PC-9 (cell line): ENCODE measurements around the gene WDHD1. TPM values are rescaled to one million over a fixed set of nuclear protein-coding genes. Genes with fewer than 3 reads are reported as not detected.

Experiments used
- BruUV-seq: library from RNA; stranded (reverse); fragments of 400-500 nt; replicated peaks from 2 replicates; lab custom pipeline; 2021; lab: Mats Ljungman, UMichigan
- CTCF ChIA-PET: fragments of 300-600 bp; sonication (Branson Sonifier 250); formaldehyde crosslinking; loops from one replicate; lab custom pipeline; 2022; ENCODE audit warnings: antibody characterized with exemption; lab: Charles Lee
- POLR2A ChIA-PET: fragments of 300-600 bp; sonication (Branson Sonifier 250); formaldehyde crosslinking; loops from one replicate; lab custom pipeline; 2022; ENCODE audit warnings: antibody characterized with exemption; ENCODE audit not compliant: unreplicated experiment; lab: Charles Lee
- DNase-seq, 2 experiments: peaks; one replicate each; pipeline versions ENCODE4 v3.0.0 to v3.0.0-alpha.2; 2015 to 2022; ENCODE audit warnings: mixed read lengths in 1 of 2
- H2AFZ ChIP-seq: fragments of 200-600 bp; sonication (generic); 2 replicates; pipeline ENCODE4 v1.8.1; 2017; ENCODE audit warnings: antibody characterized with exemption
- H3F3A ChIP-seq: fragments of 200-600 bp; sonication (generic); 2 replicates; pipeline ENCODE4 v1.8.1; 2017; ENCODE audit warnings: antibody characterized with exemption, mild to moderate bottlenecking, low read depth; ENCODE audit not compliant: insufficient read depth
- H3K27ac ChIP-seq: fragments of 200-600 bp; sonication (generic); 2 replicates; pipeline ENCODE4 v1.6.1; 2016; ENCODE audit warnings: mixed run types
- H3K27me3 ChIP-seq: fragments of 200-600 bp; sonication (generic); 2 replicates; pipeline ENCODE4 v1.6.1; 2016; ENCODE audit warnings: low read depth, mixed run types; ENCODE audit not compliant: insufficient read depth
- H3K36me3 ChIP-seq: fragments of 200-600 bp; sonication (generic); 2 replicates; pipeline ENCODE4 v1.6.1; 2016; ENCODE audit warnings: low read depth, mixed run types
- H3K4me1 ChIP-seq: fragments of 200-600 bp; sonication (generic); replicated peaks from 2 replicates; pipeline ENCODE4 v1.6.1; 2016; ENCODE audit warnings: mixed run types; ENCODE audit not compliant: insufficient read depth
- H3K4me2 ChIP-seq: fragments of 200-600 bp; sonication (generic); 2 replicates; pipeline ENCODE4 v1.6.1; 2017; ENCODE audit warnings: mixed run types
- H3K4me3 ChIP-seq: fragments of 200-600 bp; sonication (generic); 2 replicates; pipeline ENCODE4 v1.6.1; 2016; ENCODE audit warnings: mixed run types
- H3K79me2 ChIP-seq: fragments of 200-600 bp; sonication (generic); 2 replicates; pipeline ENCODE4 v1.6.1; 2017; ENCODE audit warnings: low read depth, mixed run types
- H3K9me2 ChIP-seq: fragments of 200-600 bp; sonication (generic); 2 replicates; pipeline ENCODE4 v1.8.1; 2017; ENCODE audit warnings: mild to moderate bottlenecking; ENCODE audit not compliant: insufficient read depth
- H3K9me3 ChIP-seq: fragments of 200-600 bp; sonication (generic); 2 replicates; pipeline ENCODE4 v1.8.1; 2016; ENCODE audit warnings: low read depth; ENCODE audit not compliant: insufficient read depth
- H4K20me1 ChIP-seq: fragments of 200-600 bp; sonication (generic); 2 replicates; pipeline ENCODE4 v1.8.1; 2017; ENCODE audit not compliant: insufficient read depth
- CTCF ChIP-seq: fragments of 200-600 bp; sonication (generic); conservative IDR thresholded peaks from 2 replicates; pipeline ENCODE4 v1.6.1; 2017; ENCODE audit warnings: mixed run types, antibody characterized with exemption, mild to moderate bottlenecking, moderate library complexity
- EZH2 ChIP-seq: fragments of 200-600 bp; sonication (generic); IDR thresholded peaks from 2 replicates; pipeline ENCODE4 v1.8.0; 2017; ENCODE audit warnings: antibody characterized with exemption, low read depth
- intact Hi-C: fragments of 100-400 bp; cut with micrococcal nuclease; formaldehyde crosslinking; loops from one replicate; pipeline ENCODE4 v1.10.0; 2022; ENCODE audit not compliant: unreplicated experiment
- total RNA-seq: library from RNA; stranded (reverse); gene quantifications from 2 replicates; pipeline ENCODE4 v1.2.3, GENCODE V29; 2021

The WDHD1 gene
- total RNA-seq, 1 experiment from 2014 or later: 34.3 TPM

GRCh38 chr14:54919330-54919729 lies 107.6 kb downstream of the WDHD1 start:
- Histone ChIP-seq H3K9me3 (no peaks in the 10 kb centered on the region), H3K27me3 (no peaks in the 10 kb centered on the region), H3K79me2 (no peaks in the 10 kb centered on the region), H3K9me2 (no peaks in the 10 kb centered on the region), H3K27ac (no peak overlapping the region), H3K4me2 (no peak overlapping the region), H4K20me1 (no peaks in the 10 kb centered on the region), H3K36me3 (no peaks in the 10 kb centered on the region), H2AFZ (no peak overlapping the region), H3K4me3 (no peak overlapping the region), H3F3A (no peaks in the 10 kb centered on the region), H3K4me1 (no peaks in the 10 kb centered on the region)
- intact Hi-C loops: no loop called here
- DNase-seq: no peak
- TF ChIP-seq CTCF (no peak), EZH2 (no peak)
- BruUV-seq: no TSS peak
- ChIA-PET POLR2A (interaction anchor here (0.6 kb wide), 1 partner anchor 63 kb away, joined by 3 read pairs; no protein-coding TSS in a partner anchor), CTCF (no interaction called here)

GRCh38 chr14:54918427-54918826 lies 108.5 kb downstream of the WDHD1 start:
- no peak for DNase-seq
- H3K4me1 ChIP-seq: no peaks in the 10 kb centered on the region
- no peaks in the 10 kb centered on the region for H3F3A ChIP-seq
- ChIA-PET CTCF (no interaction called here), POLR2A (no interaction called here)
- no peak for TF ChIP-seq CTCF
- no peak for TF ChIP-seq EZH2
- H3K27ac ChIP-seq: no peak overlapping the region
- no peaks in the 10 kb centered on the region for H3K36me3 ChIP-seq
- no peaks in the 10 kb centered on the region for H3K9me3 ChIP-seq
- no peaks in the 10 kb centered on the region for H4K20me1 ChIP-seq
- H2AFZ ChIP-seq: no peak overlapping the region
- no peaks in the 10 kb centered on the region for H3K27me3 ChIP-seq
- no peaks in the 10 kb centered on the region for H3K79me2 ChIP-seq
- no peak overlapping the region for H3K4me3 ChIP-seq
- H3K4me2 ChIP-seq: no peak overlapping the region
- H3K9me2 ChIP-seq: no peaks in the 10 kb centered on the region
- no TSS peak for BruUV-seq
- intact Hi-C loops: no loop called here

DNA sequence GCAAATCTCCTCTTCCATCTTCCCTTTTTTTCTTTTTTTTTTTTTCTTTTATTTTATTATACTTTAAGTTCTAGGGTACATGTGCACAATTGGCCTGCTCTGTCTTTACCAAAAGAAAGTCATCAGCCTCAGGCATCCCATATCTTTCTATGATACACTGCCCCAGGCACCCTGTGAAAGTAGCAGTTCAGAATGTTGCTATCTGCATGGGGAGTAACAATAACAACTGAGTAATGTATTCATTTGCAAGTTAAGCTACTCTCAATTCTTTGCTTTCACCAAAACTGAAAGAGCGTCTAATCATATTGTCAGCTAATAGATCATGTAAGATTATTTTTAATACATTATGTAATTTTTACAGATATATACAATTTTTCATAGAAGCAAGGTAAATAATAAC lies 110.8 kb downstream of the WDHD1 start:
- DNase-seq: no peak
- H3K27me3 ChIP-seq: no peaks in the 10 kb centered on the region
- H3K4me2 ChIP-seq: no peak overlapping the region
- no peaks in the 10 kb centered on the region for H4K20me1 ChIP-seq
- TF ChIP-seq EZH2: no peak
- no peak for TF ChIP-seq CTCF
- CTCF ChIA-PET: no interaction called here
- POLR2A ChIA-PET: no interaction called here
- BruUV-seq: no TSS peak
- H3K9me3 ChIP-seq: no peaks in the 10 kb centered on the region
- no peaks in the 10 kb centered on the region for H3K9me2 ChIP-seq
- H3K27ac ChIP-seq: no peak overlapping the region
- no peak overlapping the region for H2AFZ ChIP-seq
- H3K4me3 ChIP-seq: no peak overlapping the region
- no peaks in the 10 kb centered on the region for H3K79me2 ChIP-seq
- H3K4me1 ChIP-seq: no peaks in the 10 kb centered on the region
- no peaks in the 10 kb centered on the region for H3K36me3 ChIP-seq
- H3F3A ChIP-seq: no peaks in the 10 kb centered on the region
- intact Hi-C loops: no loop called here
